Stimulated activated CD8-positive, alpha-beta memory T cell treated with anti-CD3 and anti-CD28 coated beads, Interleukin-15, amount 100 ng/mL, for 24 hours (primary cell): ENCODE results near the gene OSTC.
"Not testable (repeated sequence)": the region's sequence is repeated elsewhere in the genome, so short reads cannot be mapped to it uniquely, and the experiment has no call there.

Source experiments
- DNase-seq: peaks from one replicate; pipeline ENCODE4 v3.0.0-alpha.2; 2020; ENCODE audit warnings: low read depth

OSTC gene

GRCh38 chr4:108646706-108647105, 3.7 kb upstream of the OSTC start:
- DNase-seq, result no peak

DNA sequence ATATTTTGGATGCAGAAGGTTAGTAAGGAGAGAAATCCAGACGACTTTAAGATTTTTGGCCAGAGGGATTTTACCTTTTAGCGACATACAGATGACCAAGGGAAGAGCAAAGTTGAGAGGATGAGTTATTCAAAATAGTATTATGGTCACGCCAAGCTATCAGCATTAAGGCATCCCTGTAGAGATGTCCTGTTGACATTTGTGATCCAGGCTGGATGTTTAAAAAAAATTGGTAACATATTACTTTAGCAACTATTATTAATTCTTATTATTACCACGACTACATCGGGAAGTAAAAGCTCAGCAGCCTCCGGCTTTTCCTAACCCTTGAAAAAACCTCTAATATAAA, 562 bp upstream of the OSTC start:
- no peak for DNase-seq

DNA sequence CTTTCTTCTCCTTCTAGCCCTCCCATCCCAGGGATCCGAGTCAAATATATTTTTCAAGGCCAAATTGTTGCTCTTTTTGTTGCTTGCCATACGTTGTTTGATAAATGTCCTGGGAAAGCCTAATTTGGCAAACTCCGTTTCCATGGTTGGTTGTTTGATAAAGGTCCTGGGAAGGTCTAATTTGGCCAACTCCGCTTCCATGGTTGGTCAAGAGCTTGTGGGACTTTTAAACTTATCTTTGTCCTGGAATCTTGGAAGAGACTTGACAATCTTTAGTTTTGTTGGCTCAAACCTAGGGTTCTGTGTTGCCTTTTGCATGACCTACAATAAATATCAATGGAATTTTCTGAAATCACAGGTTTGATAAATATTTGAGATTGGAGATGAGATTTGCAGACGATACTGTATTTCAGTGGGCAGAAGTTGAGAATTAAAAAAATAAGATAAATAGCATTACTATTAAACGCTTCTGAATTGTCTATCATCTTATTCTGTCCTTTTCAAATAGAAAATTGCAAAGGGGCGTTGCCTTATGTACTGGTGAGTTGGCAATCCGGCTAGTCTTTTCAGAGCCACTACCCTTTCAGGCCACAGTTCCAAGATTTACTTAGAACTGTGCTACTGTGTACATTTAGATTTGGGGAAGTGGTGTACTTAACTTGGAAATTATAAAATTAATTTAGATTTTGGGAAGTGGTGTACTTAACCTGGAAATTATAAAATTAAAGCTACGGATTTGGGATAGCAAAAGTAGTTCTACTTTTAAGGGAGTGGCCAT, 804 bp downstream of the OSTC start:
- DNase-seq, result no peak

DNA sequence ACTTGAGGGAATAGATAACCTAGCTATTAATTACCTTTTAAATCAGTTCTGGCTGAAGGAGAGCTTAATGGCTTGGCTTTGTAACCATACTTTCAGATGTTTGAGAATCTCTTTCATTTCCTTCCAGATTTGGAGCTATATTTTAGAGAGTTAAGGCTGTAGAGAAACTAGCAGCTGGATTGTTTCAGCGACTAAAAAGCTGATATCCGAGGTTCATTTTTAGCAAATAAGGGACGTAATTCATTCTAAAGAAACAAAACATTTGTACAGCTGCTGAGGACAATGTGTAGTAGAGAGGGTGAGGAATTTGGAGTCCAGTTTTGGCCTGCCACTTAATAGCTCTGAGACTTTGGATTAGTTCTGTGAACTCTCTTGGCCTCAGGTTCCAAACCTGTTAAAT, 12.2 kb downstream of the OSTC start:
- DNase-seq, result no peak

GRCh38 chr4:108674356-108674977, 24.1 kb downstream of the OSTC start:
- no peak for DNase-seq

GRCh38 chr4:108681321-108681809, 31.0 kb downstream of the OSTC start:
- DNase-seq, result no peak

DNA sequence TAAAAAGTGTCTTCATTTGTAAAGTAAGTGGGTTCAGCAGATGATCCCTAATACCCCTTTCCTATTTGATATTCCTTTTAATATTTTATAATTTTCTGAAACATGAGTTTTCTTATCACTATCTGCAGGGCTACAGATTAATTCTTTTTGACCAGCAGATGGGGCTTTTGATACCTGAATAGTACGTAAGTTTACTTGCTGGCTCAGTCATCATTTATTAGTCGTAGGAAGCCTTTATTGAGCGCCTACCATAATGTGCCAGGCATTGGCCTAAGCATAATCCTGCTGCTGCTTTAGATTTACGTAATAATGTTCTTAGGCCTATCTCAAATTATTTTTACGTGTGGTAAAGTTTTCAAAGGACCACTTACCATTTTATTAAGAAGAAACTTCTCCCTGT, 33.1 kb downstream of the OSTC start:
- no peak for DNase-seq

GRCh38 chr4:108685036-108685686, 34.8 kb downstream of the OSTC start:
- no peak for DNase-seq

DNA sequence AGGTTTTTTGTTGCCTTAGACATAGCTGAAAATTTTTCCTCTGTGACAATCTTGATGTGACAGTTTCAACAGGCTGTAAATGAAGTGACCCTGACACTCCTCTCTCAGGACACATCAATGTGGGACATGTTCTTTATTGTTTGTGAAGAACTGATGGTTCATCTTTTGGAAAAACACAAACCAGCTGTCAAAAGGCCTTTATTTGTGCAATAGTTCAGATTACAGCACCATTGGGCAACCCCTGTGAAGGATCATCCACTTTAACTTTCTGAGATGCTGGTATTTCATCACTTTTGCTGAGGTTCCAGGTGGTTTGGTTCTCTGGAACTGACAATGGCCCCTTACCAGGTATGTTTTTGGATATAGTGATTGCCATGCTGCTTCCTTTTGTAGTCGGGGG, 40.3 kb downstream of the OSTC start:
- no peak for DNase-seq

DNA sequence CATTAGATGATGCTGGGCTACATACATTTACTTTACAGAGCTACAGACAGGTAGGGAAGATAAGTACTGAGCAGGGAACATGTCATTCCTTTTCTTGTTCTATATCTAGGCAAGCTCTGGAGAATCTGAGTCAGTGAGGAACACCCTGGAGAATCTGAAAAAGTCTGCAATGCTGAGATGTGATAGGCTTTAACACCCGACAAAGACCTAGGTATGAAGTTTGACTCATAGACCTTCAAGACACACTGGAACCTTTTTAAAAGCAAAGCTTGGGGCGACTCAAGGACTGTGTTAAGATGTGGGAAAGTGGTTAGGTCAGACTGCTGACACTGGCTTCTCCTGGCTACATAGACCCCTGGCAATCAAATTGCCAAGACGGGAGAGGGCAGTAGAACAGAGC, 42.8 kb downstream of the OSTC start:
- no peak for DNase-seq

DNA sequence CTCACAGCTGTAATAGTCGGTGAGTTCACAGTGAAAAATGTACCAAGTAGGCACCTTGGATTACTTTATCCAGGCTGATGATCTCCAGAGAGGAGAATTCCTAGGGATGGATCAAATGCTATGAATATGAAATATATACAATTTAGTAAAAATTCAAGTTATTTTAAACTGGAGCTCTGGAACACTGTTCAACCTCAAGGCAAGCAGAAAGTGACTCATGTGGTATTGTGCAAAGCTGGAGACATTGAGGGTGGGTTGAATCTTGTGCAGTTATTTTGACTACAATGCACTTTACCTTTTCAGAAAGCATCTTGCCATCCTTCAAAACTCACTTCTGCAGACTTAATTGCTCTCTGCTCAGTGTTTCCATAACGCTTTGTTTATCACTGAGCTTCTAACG, 43.4 kb downstream of the OSTC start:
- DNase-seq, result no peak

- no peak for DNase-seq
Measured at GRCh38 chr4:108694423-108694822, 44.0 kb downstream of the OSTC start.

GRCh38 chr4:108695062-108695461, 44.7 kb downstream of the OSTC start:
- DNase-seq, result no peak

GRCh38 chr4:108696160-108696559, 45.8 kb downstream of the OSTC start:
- no peak for DNase-seq

GRCh38 chr4:108700081-108700757, 49.8 kb downstream of the OSTC start:
- no peak for DNase-seq

DNA sequence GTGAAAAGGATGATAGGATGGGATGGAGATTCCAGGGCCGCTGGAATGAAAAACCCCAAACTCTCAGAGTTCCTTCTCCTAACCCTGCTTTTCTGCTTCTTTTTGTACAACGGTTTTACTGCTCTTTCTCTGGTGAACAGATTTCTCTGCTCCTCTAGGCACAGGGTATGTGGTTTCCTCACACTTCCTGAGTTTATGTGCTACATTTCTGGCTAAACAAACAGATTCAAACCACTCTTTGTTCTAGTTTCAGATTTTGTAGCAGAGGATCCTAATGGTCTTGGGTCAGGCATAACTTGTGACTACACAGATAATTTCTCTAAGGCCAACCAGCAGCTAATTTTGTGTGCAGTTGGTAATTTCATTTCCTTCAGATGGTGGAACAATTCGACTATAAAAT, 52.6 kb downstream of the OSTC start:
- no peak for DNase-seq

GRCh38 chr4:108703370-108703769, 53.0 kb downstream of the OSTC start:
- no peak for DNase-seq

DNA sequence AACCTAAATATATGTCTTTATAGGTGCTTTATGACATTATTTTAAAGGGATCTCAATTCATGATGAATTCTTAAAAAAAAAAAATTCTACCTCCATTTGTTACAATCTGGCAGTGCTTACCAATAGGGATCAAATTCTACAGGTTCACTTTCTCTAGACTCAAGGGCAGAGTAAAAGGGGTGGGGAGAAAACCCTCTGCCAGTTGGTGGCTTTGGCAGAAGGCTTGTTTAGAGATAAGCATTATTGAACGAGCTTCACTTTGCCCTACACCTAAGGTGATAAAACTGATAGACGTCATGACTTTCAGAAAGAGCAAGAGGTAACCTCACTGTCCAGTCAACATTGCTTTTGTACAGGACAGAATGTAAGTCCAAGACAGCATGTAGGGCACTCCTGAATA, 53.6 kb downstream of the OSTC start:
- DNase-seq, result no peak

DNA sequence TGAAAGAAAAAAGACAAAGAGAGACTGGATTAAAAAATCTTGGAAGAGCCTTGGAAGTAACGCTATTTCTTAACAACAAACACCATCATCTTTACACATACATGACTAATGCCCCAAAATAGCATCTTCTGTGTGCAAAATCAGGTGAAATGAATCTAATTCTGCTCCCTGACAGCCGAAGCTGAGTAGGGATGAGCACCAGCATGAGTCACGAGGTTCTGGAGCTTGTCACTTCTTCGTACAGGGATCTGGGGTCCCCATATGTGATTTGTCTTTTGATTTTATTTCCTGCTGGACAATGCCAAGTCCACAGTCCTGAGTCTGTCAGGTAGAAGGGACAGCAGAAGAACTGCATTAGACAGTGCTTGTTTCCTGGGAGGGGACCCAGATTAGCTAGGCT, 55.9 kb downstream of the OSTC start:
- no peak for DNase-seq

DNA sequence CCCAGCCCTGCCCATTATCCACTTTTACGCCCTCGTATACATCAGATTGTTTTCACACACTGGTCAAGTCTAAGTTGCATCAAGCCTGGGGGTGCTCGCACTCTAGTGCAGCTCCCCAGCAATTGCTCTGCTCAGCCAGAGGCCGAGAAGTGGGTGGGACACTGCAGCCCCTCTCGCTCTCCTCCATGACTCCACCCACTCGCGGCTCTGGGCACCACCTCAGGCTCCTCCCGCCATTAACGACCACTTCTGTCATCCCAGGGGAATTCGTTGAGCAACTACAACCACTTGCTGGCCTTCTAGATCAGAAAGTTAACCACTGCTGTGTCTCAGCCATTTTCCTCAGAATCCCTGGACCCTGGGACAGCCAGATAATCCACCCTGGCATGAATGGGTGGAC, 58.8 kb downstream of the OSTC start:
- no peak for DNase-seq

DNA sequence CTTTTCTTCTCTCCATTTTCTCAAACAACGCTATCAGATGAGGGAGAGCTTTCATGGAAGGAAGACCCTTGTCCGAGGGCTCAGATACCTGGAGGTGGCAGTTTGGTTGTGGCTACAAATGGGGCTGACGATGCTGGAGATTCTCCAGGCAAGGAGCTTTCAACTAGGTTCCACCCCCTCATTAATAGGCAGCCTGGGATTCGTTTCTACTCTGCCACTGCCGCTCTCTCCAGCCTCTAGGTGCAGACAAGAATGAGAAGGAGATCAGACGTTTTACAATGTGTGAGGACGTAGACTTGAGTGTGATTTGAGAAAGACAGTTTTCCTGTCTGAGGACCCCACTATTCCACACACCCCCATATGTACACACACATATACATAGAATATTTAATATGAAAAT, 59.3 kb downstream of the OSTC start:
- no peak for DNase-seq

DNA sequence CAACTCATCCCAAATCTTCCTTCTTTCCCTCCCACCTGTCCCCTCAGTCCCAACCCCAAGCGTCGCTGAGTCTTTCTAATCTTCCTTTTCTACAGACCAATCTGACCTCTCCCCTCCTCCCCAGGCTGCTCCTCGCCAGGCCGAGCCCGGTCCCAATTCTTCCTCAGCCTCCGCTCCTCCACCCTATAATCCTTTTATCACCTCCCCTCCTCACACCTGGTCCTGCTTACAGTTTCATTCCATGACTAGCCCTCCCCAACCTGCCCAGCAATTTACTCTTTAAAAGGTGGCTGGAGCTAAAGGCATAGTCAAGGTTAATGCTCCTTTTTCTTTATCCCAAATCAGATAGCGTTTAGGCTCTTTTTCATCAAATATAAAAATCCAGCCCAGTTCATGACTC, 60.2 kb downstream of the OSTC start:
- DNase-seq, result not testable (repeated sequence)

- no peak for DNase-seq
Measured at GRCh38 chr4:108714880-108715279, 64.5 kb downstream of the OSTC start.
